ENCODE results near the gene PARP16. TPM values are rescaled to one million over a fixed set of nuclear protein-coding genes. Genes with fewer than 3 reads are reported as not detected.

PARP16 gene
- total and polyA plus RNA-seq, 9 of the 15 experiments (the other 6 are each of a cell fraction or from before 2014, with no cell fraction given): 3.0 to 9.9 (median 5.8) TPM

- TF ChIP-seq CHD7 (IDR thresholded peaks at IDR 0.05; ENCODE audit: low read depth, low read length): no peak
- no peak for TF ChIP-seq FOS (IDR thresholded peaks at IDR 0.05; ENCODE audit: extremely low read depth, insufficient read length)
- no peak for TF ChIP-seq E4F1 (CRISPR knock-in tag; IDR thresholded peaks at IDR 0.05; ENCODE audit: borderline replicate concordance)
- no peak for TF ChIP-seq BRCA1 (IDR thresholded peaks at IDR 0.05)
- no peak for TF ChIP-seq BRCA1 (CRISPR knock-in tag; IDR thresholded peaks at IDR 0.05)
These were observed 47.2 kb upstream of the PARP16 start (continued) for GRCh38 chr15:65333856-65334255.

Measured in K562 (cell line).